ENCODE results near the gene IQUB.
"Not testable (repeated sequence)": the region's sequence is repeated elsewhere in the genome, so short reads cannot be mapped to it uniquely, and the experiment has no call there.

IQUB gene

GRCh38 chr7:123558289-123558874, 24.0 kb upstream of the IQUB start:
- DNase-seq (ENCODE audit: extremely low read depth, low read depth) = no peak
- H3K4me3 ChIP-seq (replicated peaks; ENCODE audit: low read depth, low read length) = peak overlapping the region; percentile 73
- TF ChIP-seq CTCF (IDR thresholded peaks at IDR 0.05; ENCODE audit: low read depth, low read length, missing control alignments) = no peak

GRCh38 chr7:123557398-123558288, 23.2 kb upstream of the IQUB start, which contains the start of gene NDUFA5:
Gene NDUFA5, minus strand, starts transcription at chr7:123557818. Its CDS starts 23 bp downstream, at chr7:123557795.
- TF ChIP-seq CTCF (IDR thresholded peaks at IDR 0.05; ENCODE audit: low read depth, low read length, missing control alignments) = no peak
- peak; percentile 99 for DNase-seq (ENCODE audit: extremely low read depth, low read depth)
- H3K4me3 ChIP-seq (replicated peaks; ENCODE audit: low read depth, low read length) = peak within 1 kb of the TSS; percentile 73

- no peak for TF ChIP-seq CTCF (IDR thresholded peaks at IDR 0.05; ENCODE audit: low read depth, low read length, missing control alignments)
- DNase-seq (ENCODE audit: extremely low read depth, low read depth) = no peak
- peak overlapping the region; percentile 73 for H3K4me3 ChIP-seq (replicated peaks; ENCODE audit: low read depth, low read length)
Observed at GRCh38 chr7:123557016-123557397, 22.6 kb upstream of the IQUB start.

DNA sequence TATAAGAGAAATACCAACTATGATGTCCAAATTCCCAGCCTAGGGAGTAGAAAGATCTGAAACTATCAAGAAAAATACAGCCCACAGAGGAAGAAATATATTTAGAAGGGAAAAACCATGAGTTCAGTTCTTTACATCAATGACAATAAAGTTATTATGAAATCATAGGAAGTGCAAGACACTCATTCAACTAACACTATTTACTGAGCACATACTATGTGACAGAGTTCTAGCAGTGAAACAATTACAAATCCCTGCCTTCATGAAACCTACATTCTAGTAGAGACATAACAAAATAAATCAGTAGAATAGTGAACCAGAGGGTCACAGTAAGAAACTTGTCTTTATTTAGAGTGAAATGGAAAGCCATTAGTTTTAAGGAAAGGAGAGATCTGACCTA, 21.1 kb upstream of the IQUB start:
- no peak for TF ChIP-seq CTCF (IDR thresholded peaks at IDR 0.05; ENCODE audit: low read depth, low read length, missing control alignments)
- DNase-seq (ENCODE audit: extremely low read depth, low read depth) = no peak
- H3K4me3 ChIP-seq (replicated peaks; ENCODE audit: low read depth, low read length) = no peak overlapping the region

DNA sequence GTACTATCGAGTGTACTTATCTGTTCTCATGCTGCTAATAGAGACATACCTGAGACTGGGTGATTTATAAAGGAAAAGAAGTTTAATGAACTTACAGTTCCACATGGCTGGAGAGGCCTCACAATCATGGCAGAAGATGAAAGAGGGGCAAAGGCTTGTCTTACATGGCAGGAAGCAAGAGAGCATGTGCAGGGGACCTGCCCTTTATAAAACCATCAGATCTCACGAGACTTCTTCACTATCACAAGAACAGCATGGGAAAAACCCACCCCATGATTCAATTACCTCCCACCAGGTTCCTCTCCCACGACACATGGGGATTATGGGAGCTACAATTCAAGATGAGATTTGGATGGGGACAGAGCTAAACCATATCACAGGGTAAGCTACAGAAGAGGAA, 18.8 kb upstream of the IQUB start:
- no peak for TF ChIP-seq CTCF (IDR thresholded peaks at IDR 0.05; ENCODE audit: low read depth, low read length, missing control alignments)

GRCh38 chr7:123552641-123553040, 18.2 kb upstream of the IQUB start:
- TF ChIP-seq CTCF (IDR thresholded peaks at IDR 0.05; ENCODE audit: low read depth, low read length, missing control alignments) = no peak
- no peak for DNase-seq (ENCODE audit: extremely low read depth, low read depth)
- H3K4me3 ChIP-seq (replicated peaks; ENCODE audit: low read depth, low read length) = no peak overlapping the region

More for the DNA sequence above, 18.8 kb upstream of the IQUB start:
- no peak overlapping the region for H3K4me3 ChIP-seq (replicated peaks; ENCODE audit: low read depth, low read length)
- no peak for DNase-seq (ENCODE audit: extremely low read depth, low read depth)

GRCh38 chr7:123552134-123552533, 17.7 kb upstream of the IQUB start:
- not testable (repeated sequence) for DNase-seq (ENCODE audit: extremely low read depth, low read depth); H3K4me3 ChIP-seq (replicated peaks; ENCODE audit: low read depth, low read length)

Data from HFF-Myc (cell line).